K562 (cell line): ENCODE measurements around the gene SKIDA1. TPM values are rescaled to one million over a fixed set of nuclear protein-coding genes. Genes with fewer than 3 reads are reported as not detected.

Experiments
- E2F3 ChIP-seq: fragments of 250-450 bp; sonication (Bioruptor Pico); IDR thresholded peaks from 2 replicates; pipeline ENCODE4 v1.4.0; 2020; ENCODE audit warnings: mild to moderate bottlenecking
- KAT2B ChIP-seq: IDR thresholded peaks from one replicate; pipeline ENCODE4 v1.6.1; 2012; ENCODE audit warnings: low read depth, mild to moderate bottlenecking, control low read depth, inconsistent platforms, low read length, moderate library complexity
- NFYB ChIP-seq: IDR thresholded peaks from 2 replicates; pipeline ENCODE4 v1.6.1; 2011; ENCODE audit warnings: mild to moderate bottlenecking, moderate library complexity; ENCODE audit not compliant: insufficient read length; ENCODE audit errors: extremely low read depth
- NR2C1 ChIP-seq, 2 experiments: fragments of 450-650 bp; IDR thresholded peaks; 2 replicates each; pipeline ENCODE4 v1.6.1; 2017; ENCODE audit warnings: mild to moderate bottlenecking in 2 of 2, antibody characterized with exemption in 1 of 2, inconsistent platforms in 1 of 2, missing compliant biosample characterization in 1 of 2, missing genetic modification characterization in 1 of 2
- PCBP2 ChIP-seq: fragments of 200-400 bp; formaldehyde crosslinking; IDR thresholded peaks from 2 replicates; pipeline ENCODE4 v1.6.1; 2018; ENCODE audit warnings: low read length, low read depth, mild to moderate bottlenecking, moderate library complexity; ENCODE audit not compliant: poor library complexity, severe bottlenecking
- PTBP1 ChIP-seq: fragments of 200-400 bp; formaldehyde crosslinking; IDR thresholded peaks from 2 replicates; pipeline ENCODE4 v1.6.1; 2017; ENCODE audit warnings: low read depth, low read length
- PURB ChIP-seq: sonication (generic); formaldehyde crosslinking; IDR thresholded peaks from 2 replicates; pipeline ENCODE4 v1.9.0; 2021; ENCODE audit warnings: low read depth, mild to moderate bottlenecking, missing genetic modification reagents
- RNF2 ChIP-seq: sonication (generic); IDR thresholded peaks from 2 replicates; pipeline ENCODE4 v1.6.1; 2016
- SFPQ ChIP-seq: fragments of 200-400 bp; formaldehyde crosslinking; IDR thresholded peaks from 2 replicates; pipeline ENCODE4 v1.6.1; 2017; ENCODE audit warnings: mild to moderate bottlenecking, low read depth, low read length, moderate library complexity
- SREBF1 ChIP-seq: fragments of 150-350 bp; IDR thresholded peaks from 2 replicates; pipeline ENCODE4 v1.6.1; 2014; ENCODE audit warnings: antibody characterized with exemption, low read depth, low read length, borderline replicate concordance
- TAF9B ChIP-seq: fragments of 450-650 bp; IDR thresholded peaks from 2 replicates; pipeline ENCODE4 v1.6.1; 2018; ENCODE audit warnings: mild to moderate bottlenecking; ENCODE audit not compliant: partially characterized antibody
- ZC3H4 ChIP-seq: sonication (generic); formaldehyde crosslinking; IDR thresholded peaks from 2 replicates; pipeline ENCODE4 v1.9.0; 2021; ENCODE audit warnings: missing genetic modification reagents, borderline replicate concordance
- ZNF408 ChIP-seq: fragments of 250-450 bp; sonication (Bioruptor Pico); IDR thresholded peaks from 2 replicates; pipeline ENCODE4 v1.4.0; 2020; ENCODE audit warnings: low read depth, mild to moderate bottlenecking, moderate library complexity
- ZNF830 ChIP-seq: fragments of 250-450 bp; sonication (Bioruptor Pico); IDR thresholded peaks from 2 replicates; pipeline ENCODE4 v1.5.0; 2021; ENCODE audit warnings: mild to moderate bottlenecking
- polyA plus RNA-seq, 8 experiments: library from polyadenylated mRNA; depleted of rRNA in 4 of 8; stranded (reverse) in 5 of 8; unstranded in 3 of 8; fragments of >200 nt; fragmentation: Nextera tagmentation in 2 of 8; fragmentation: Illumina TruSeq in 1 of 8; extraction: Ambion mirVana in 2 of 8; extraction: Trizol in 1 of 8; gene quantifications; 2 replicates each; pipeline versions ENCODE4 v1.2.1 to v1.2.3, GENCODE V29; 2011 to 2014; ENCODE audit warnings: inconsistent platforms in 1 of 8, missing spikeins in 1 of 8
- total RNA-seq, 7 experiments: library from RNA; depleted of rRNA in 6 of 7; stranded (reverse); fragments of >200 nt in 6 of 7; fragmentation: Illumina TruSeq in 2 of 7; extraction: Trizol in 2 of 7; gene quantifications; 2 replicates each; pipeline versions ENCODE4 v1.2.1 to v1.2.3, GENCODE V29; 2011 to 2021; ENCODE audit warnings: low replicate concordance in 1 of 7
- TF ChIP-seq, protein P1 (sequence below), 2 experiments: fragments of 450-650 bp; IDR thresholded peaks; 2 replicates each; pipeline ENCODE4 v1.6.1; 2018; ENCODE audit warnings: mild to moderate bottlenecking in 2 of 2, low read depth in 1 of 2; ENCODE audit not compliant: partially characterized antibody in 2 of 2
- TF ChIP-seq, protein P2 (sequence below): sonication (generic); formaldehyde crosslinking; IDR thresholded peaks from 2 replicates; pipeline ENCODE4 v1.8.1; 2023; ENCODE audit warnings: mild to moderate bottlenecking, missing genetic modification reagents, moderate library complexity
- TF ChIP-seq, protein P3 (sequence below): fragments of 450-650 bp; IDR thresholded peaks from 2 replicates; pipeline ENCODE4 v1.6.1; 2016; ENCODE audit warnings: antibody characterized with exemption

SKIDA1 gene
- total and polyA plus RNA-seq, 9 of the 15 experiments (the other 6 are each of a cell fraction or from before 2014, with no cell fraction given): 0.05 to 1.1 (median 0.42) TPM

DNA sequence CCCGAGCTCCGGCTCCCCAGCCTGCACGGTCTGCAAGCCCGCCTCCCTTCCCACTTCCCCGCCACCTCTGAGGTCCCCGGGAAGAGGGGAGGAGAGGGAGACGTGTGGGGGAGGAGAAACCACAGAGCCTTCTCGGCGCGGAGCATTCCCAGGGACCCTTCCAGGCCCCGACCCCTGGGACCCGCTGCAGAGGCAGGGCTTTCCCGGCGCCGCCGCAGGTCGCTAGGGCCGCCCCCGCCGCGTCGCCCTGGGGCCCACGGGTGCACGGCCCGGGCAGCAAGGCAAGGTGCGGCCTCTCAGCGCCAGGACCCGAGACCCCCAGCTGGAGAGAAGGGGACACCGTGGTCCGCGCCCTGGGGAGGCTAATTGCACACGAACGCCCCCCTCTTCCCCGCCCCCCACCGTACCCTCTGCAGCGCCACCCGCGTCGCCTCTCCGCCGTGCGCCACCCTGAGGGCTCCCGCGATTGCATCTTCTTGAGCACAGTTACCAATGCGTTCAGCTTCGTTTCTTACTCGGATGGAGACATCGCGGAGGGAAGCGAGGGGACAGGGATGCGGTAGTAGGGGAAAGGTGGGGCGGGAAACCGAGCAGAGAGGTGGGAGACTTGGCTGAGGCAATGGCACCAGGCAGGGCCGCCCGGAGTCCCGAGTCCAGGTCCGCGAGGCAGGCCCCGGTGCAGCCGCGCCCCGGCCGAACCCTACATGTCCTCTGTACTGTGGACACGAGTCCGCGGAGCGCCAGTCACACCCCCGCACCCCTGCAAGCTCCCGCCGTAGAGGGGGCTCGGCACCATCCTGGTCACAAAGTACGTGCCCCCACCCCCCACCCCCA, 28.9 kb downstream of the SKIDA1 start (continued):
- TF ChIP-seq, protein P1, sequence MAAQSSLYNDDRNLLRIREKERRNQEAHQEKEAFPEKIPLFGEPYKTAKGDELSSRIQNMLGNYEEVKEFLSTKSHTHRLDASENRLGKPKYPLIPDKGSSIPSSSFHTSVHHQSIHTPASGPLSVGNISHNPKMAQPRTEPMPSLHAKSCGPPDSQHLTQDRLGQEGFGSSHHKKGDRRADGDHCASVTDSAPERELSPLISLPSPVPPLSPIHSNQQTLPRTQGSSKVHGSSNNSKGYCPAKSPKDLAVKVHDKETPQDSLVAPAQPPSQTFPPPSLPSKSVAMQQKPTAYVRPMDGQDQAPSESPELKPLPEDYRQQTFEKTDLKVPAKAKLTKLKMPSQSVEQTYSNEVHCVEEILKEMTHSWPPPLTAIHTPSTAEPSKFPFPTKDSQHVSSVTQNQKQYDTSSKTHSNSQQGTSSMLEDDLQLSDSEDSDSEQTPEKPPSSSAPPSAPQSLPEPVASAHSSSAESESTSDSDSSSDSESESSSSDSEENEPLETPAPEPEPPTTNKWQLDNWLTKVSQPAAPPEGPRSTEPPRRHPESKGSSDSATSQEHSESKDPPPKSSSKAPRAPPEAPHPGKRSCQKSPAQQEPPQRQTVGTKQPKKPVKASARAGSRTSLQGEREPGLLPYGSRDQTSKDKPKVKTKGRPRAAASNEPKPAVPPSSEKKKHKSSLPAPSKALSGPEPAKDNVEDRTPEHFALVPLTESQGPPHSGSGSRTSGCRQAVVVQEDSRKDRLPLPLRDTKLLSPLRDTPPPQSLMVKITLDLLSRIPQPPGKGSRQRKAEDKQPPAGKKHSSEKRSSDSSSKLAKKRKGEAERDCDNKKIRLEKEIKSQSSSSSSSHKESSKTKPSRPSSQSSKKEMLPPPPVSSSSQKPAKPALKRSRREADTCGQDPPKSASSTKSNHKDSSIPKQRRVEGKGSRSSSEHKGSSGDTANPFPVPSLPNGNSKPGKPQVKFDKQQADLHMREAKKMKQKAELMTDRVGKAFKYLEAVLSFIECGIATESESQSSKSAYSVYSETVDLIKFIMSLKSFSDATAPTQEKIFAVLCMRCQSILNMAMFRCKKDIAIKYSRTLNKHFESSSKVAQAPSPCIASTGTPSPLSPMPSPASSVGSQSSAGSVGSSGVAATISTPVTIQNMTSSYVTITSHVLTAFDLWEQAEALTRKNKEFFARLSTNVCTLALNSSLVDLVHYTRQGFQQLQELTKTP (IDR thresholded peaks at IDR 0.05; ENCODE audit: low read depth in 1 of 2, partially characterized antibody in 2 of 2): no peak
- no peak for TF ChIP-seq NFYB
- TF ChIP-seq SFPQ: no peak
- no peak for TF ChIP-seq PCBP2
- no peak for TF ChIP-seq NR2C1 (IDR thresholded peaks at IDR 0.05)
- no peak for TF ChIP-seq NR2C1 (tag; IDR thresholded peaks at IDR 0.05)
- TF ChIP-seq, protein P2, sequence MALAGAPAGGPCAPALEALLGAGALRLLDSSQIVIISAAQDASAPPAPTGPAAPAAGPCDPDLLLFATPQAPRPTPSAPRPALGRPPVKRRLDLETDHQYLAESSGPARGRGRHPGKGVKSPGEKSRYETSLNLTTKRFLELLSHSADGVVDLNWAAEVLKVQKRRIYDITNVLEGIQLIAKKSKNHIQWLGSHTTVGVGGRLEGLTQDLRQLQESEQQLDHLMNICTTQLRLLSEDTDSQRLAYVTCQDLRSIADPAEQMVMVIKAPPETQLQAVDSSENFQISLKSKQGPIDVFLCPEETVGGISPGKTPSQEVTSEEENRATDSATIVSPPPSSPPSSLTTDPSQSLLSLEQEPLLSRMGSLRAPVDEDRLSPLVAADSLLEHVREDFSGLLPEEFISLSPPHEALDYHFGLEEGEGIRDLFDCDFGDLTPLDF (CRISPR knock-in tag): no peak
- TF ChIP-seq SREBF1: no peak
- TF ChIP-seq RNF2: no peak; the same call in 1 of the 2 replicates
- TF ChIP-seq KAT2B: no peak
- TF ChIP-seq ZC3H4 (CRISPR knock-in tag): no peak
- TF ChIP-seq ZNF830 (CRISPR knock-in tag): no peak
- TF ChIP-seq ZNF408 (CRISPR knock-in tag): no peak
- TF ChIP-seq PURB (CRISPR knock-in tag): no peak
- TF ChIP-seq PTBP1: no peak
- TF ChIP-seq, protein P3, sequence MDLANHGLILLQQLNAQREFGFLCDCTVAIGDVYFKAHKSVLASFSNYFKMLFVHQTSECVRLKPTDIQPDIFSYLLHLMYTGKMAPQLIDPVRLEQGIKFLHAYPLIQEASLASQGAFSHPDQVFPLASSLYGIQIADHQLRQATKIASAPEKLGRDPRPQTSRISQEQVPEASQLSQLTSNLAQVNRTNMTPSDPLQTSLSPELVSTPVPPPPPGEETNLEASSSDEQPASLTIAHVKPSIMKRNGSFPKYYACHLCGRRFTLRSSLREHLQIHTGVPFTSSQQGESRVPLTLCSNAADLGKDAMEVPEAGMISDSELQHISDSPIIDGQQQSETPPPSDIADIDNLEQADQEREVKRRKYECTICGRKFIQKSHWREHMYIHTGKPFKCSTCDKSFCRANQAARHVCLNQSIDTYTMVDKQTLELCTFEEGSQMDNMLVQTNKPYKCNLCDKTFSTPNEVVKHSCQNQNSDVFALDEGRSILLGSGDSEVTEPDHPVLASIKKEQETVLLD: peak; percentile 55; the same call in 1 of the 2 replicates
- no peak for TF ChIP-seq TAF9B
- TF ChIP-seq E2F3 (CRISPR knock-in tag): no peak
